Amygdala (tissue), 56 donors: Measurements from ENCODE around the gene PSMG2.
"Not testable (repeated sequence)": the region's sequence is repeated elsewhere in the genome, so short reads cannot be mapped to it uniquely, and the experiment has no call there.

Source experiments
- DNase-seq, 56 donors: peaks; one replicate each; lab custom pipeline; 2025; lab: John Stamatoyannopoulos, UW

Gene PSMG2

DNA sequence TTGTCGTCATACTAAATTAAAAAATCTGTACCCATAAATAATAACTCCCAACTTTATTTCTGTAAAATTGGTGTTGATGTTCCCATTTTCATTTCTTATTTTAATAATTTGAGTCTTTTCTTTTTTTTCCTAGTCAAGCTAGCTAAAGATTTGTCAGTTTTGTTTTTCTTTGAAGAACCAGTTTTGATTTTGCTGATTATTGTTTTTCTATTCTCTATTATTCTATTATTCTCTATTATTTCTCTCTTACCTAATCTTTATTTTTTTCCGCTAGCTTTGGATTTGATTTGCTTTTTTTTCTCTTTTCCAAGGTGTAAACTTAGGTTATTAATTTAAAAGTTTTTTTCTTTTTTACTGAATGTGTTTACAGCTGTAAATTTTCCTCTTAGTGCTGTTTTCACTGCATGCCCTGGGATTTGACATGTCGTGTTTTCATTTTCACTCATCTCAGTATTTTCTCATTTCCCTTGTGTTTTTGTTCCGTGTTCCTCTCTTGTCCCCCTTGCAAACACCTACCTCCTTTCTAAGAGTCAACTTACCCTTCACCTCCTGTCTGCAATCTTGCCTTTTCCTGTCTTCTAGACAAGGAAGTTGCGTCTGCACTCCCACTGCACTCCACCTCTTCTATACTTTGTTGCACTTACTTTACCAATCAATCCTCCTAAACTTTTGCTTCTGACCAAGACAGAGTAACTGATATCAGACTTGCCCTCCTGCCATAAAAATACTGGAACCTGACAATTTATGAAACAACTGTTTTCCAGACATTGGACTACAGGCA is 18.8 kb downstream of the PSMG2 start:
- no peak for DNase-seq

DNA sequence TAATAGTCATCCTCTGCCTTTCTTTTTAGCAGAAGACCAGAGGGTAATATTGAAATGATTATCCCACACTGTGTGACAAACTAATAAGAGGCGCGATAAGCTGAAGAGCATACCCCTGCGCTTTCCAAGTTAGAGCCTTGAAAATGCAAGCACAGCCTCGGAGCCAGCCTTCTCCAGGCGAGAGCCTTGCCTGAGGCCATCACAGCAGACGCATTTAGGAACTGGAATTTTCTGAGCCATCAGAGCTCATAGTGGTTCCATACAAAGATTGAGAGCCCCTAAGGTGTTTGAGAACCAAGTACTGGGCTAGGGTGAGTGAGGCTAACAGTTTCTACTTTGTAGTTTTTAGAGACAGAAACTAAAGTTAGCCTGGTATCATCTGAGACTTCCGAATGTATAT is 19.9 kb downstream of the PSMG2 start:
- no peak for DNase-seq

DNA sequence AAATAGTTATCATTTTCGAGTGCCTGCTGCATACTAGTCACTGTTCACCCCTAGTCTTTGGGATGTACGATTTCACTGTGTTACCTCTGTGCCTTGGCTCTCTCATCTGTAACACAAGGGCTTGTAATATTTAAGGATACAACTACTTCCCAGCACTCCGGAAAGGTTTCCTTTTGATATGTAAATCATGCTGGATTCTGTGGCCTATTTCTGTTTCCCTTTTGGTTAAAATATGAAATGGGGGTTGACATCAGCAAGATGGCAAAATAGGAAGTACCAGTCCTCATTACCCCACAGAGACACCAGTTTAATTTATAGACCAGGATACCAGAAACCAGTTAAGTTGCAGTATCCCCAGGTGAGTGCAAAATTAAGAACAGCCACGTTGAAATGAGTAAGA is 23.5 kb downstream of the PSMG2 start:
- no peak for DNase-seq

DNA sequence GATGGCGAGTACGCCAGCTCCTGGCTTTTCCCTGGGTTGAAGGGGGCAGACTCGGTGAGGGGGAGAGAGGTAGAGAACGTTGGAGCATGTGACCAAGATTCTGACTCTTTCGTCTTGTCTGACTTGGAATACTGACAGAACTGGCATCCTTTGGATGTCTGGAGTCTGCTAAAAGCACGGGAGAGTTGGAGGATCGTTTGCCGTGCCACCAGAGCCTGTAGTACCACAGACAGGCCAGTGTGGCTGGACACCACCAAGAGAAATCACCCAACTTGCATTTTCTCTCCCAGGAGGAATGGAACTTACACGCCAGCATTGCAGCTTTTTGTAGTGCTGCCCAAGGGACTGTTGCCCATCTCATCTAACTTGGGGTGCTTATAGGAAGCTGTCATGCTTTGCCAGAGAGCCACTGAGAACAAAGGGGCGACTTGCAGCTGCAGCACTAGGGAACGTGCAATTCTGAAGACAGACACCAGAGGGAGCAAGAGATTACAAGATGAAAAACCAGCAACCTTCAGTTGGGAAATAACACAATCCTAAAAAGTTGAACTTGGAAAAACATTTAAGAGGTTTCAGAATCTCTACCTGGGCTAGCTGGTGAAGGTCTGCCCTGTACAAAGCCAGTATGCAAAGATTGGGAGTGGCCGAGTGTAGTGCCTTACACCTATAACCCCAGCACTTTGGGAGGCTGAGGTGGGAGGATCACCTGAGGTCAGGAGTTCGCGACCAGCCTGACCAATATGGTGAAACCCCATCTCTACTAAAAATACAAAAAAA is 24.1 kb downstream of the PSMG2 start:
- DNase-seq = peak in 46 of 56 donors; percentile 7 to 83 (median 38)

DNA sequence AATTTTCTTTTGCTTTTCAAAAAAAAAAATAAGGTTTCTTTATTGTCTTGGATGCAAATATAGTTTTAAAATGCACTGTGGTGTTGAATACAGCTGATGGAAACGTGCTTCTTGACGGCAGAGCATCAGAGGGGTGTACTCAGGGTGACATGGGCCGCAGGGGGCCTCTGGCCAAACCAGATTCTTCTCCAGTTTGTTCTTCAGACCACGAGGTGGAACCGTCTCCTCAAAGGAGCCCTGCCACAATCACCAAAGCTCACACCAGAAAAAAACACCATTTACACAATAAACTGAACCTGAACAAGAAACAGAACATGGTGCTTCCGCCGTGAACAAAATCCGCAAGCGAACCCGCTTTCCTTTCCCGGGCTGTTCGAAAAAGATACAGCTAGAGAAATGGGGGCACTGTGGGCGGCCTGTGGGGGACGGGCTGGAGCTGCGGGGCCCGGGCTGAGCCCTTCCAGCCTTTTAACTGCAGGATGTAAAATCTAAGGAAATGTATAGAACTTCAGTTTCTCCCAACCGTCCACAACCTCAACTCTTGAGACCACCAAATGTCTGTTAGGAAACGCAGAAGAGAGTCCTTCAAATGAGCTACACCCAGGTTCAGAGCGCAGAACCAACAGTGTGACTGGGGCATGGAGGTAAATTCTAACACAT is 34.5 kb downstream of the PSMG2 start:
- DNase-seq = no peak

DNA sequence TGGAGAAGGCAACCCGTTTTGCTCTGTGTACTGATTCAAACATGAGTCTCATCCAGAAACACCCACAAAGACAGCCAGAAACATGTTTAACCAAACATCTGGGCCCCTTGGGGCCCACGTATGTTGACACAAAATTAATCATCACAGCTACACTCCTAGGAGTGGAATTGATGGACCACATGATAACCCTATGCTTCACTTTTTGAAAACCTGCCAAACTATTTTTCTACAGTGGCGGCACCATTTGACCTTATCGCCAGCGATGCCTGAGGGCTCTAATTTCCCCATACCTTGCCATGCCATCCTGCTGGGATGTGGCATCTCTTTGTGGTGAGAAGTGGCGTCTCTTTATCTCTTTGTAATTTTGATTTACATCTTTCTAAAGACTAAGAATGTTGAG is 38.5 kb downstream of the PSMG2 start:
- DNase-seq = no peak

DNA sequence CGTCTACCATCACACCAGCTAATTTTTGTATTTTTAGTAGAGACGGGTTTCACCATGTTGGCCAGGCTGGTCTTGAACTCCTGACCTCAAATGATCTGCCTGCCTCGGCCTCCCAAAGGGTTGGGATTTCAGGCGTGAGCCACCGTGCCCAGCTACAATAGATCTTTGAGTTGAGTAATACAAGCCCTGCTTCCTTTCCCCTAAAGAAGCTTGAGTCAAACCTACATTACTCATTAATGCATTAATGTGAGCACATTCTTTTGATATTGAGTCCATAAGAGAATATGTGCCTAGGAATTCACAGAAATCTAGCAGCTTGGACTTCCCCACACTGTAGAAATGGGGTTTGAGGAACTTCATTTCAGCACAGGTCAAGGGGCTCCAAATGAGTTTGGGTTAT is 39.6 kb downstream of the PSMG2 start:
- no peak for DNase-seq

DNA sequence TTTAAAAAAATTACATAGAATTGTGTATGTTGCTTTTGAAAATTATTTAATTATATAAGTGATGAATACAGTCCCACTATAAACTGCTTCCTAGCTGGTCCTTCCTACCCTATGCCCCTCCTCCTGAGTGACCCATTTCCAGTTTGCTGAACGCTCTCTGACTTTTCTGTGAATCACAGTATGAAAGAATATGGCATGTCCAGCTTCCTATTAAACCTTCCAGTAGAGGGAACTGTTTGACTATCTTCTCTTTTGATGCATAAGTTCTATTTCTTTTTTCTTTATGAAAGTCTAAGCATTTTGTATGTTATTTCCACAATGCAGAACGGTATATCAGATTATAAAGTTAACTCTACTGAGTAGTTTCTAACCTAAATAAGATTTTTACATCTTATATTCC is 41.3 kb downstream of the PSMG2 start:
- no peak for DNase-seq

DNA sequence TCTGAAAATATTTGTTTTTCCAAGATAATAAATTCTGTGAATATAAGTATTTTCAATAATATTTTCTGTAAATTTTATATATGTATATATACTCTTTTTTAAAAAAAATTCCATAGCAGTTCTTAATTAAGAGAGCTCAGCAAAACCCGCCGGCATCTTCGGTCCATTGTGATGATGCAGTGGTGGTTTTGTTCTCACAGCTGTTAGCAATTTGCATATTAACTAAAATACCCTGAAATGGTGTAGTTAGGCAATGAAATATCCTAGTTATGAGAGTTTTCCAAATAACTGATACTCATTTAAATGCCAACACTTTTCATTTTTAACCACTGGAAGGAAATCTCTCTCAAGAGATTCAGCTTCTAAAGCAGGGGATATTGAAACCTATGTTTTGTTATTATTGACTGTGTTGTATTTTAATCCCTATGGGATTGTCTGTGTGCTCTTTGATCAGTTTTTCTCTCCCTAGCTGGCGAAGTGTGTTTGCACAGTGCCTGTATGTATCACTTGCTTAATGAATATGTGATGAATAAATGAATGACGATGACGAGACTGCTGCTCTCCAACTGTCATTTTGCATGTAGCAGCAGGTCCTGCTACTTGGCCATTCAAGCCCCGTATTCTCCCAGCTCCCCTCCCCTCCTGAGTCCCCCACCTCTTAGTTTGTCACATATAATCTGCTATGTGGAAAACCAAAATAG is 42.4 kb downstream of the PSMG2 start:
- no peak for DNase-seq

DNA sequence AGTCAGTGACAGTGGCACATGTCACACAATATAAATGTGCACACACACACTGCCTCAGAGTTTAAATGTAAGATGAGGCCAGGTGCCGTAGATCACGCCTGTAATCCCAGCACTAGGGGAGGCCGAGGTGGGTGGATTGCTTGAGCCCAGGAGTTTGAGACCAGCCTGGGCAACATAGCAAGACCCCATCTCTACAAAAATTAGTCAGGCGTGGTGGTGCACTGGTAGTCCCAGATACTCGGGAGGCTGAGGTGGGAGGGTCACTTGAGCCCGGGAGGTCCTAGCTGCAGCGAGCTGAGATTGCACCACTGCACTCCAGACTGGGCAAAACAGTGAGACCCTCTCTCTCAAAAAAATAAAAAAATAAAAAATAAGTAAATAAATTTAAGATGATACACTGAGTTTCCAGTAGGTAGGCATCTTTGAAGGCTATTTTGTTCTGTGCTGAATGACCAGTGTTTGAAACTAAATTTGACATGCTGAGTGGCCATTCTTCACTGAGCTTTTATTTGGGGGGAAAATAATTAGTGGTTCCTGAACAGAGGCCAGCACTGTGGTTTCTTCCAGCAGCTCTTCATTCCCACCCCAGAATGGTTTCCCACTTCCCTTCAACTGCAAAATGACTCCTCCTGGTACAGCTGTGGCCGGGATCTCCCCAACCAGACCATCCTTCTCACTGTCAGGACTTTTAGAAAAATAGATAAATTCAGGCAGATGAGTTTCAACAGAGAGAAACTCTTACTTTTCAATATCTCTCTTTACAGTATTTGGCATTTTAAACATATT is 44.9 kb downstream of the PSMG2 start:
- no peak for DNase-seq

DNA sequence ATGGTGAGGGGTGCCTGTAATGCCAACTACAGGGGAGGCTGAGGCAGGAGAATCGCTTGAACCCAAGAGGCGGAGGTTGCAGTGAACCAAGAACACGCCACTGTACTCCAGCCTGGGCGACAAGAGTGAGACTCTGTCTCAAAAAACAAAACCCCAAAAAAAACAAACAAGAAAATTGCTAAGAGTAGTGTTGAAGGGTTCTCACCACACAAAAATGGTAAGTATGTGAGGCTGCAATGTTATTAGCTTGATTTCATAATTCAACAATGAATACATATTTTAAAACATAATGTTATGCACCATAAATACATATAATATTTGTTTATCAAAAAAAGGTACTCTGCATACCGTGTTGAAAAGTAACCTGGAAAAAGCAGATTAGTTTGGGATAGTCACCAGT is 45.8 kb downstream of the PSMG2 start:
- DNase-seq = no peak

DNA sequence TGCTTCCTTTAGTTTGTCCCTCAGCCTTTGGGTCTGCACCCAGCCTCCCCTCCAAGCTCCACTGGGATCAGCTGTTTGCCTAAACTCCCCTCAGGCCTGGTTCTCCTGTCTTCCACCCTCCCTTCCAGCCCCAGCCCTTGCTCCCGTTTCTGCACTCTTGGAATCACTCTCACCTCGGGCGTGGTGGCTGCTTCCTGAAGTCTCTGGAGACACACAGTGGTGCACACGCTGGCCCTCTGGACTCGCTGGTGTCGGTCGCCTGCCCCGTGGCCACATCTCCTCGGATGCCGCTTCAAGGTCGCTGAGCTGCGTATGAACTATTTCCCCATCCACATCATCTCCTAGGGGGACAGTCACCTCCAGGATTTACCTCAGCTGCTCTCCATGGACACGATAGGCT is 46.3 kb downstream of the PSMG2 start:
- no peak for DNase-seq

DNA sequence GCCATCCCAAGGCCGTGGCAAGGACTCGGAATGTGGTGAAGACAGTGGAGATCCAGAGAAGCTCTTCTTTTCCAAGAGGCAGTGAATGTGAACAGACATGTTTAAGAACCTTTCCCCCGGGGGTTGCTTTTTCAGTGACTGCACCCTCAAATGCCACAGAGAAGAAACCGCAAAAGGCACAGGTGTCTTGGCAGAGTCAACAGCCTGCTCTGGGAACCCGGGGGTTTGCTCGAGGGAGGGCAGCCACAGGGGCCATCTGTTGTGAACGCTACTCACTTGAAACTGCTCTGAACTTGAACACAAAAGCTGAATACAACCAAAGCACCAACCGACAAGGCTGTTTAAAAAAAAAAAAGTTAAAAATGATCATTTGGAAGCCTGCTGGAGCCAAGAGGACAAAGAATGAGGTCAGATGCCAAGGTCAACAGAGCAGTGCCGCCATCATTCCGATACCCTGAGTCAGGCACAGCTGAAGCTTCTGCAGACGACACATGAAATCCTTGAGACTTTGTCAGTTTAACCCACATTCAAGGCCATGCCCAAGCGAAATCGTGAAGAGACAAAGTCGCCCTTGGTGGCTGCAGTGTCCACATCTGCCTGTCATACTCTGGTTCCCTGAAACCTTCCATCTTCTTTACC is 47.4 kb downstream of the PSMG2 start:
- DNase-seq = no peak

DNA sequence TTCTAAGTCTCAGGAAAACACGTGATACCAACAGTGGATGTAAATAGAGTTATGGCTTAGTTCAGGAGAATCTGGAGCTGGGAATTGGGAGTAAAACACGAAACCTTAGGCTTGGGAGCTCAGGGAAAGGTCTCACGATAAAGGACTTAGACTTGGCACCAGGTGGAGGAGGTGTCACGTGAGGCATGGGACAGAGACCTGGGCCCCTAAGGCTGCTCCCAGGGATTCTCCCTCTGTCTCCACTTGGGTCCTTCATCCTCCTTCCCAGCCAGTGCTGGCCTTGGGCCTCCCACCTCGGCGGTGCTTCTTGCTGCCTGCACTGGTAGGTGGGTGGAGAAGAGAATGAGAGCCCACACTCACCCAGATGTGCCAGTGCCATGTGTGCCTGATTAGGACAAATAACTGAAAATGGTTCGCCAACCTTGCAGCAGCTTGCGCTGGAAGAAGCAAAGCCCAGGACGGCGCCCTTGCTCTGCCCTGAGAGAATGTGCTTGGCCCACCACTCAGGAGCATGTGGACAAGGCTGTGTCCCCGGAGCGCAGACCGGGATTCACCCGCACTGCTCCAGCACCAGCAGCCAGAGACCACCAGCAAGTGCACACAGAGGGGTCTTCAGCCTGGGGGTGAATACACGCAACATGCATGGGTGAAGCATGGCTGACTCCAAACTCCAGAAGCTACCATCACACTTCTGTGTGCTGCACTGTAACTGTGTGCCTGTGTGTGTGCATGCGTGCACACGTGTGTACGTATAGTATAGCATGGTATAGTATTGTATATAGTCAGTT is 48.1 kb downstream of the PSMG2 start:
- DNase-seq = no peak

DNA sequence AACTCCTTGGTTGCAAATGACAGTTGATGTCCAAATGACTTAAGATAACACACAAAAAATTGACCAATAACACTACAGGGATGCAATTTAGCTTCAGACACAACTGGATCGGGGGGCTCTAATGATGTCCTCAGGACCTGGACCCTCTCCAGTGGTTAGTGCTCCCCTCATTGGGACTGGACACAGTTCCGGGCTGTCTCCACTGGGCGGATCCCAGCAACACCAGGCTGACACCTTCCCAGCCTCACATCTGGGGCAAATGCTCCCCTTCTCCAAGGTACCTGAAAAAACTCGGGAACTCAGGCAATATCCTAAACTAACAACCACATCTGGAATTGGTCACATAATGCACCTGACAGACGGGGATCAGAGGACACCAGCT is 48.7 kb downstream of the PSMG2 start:
- DNase-seq = no peak

DNA sequence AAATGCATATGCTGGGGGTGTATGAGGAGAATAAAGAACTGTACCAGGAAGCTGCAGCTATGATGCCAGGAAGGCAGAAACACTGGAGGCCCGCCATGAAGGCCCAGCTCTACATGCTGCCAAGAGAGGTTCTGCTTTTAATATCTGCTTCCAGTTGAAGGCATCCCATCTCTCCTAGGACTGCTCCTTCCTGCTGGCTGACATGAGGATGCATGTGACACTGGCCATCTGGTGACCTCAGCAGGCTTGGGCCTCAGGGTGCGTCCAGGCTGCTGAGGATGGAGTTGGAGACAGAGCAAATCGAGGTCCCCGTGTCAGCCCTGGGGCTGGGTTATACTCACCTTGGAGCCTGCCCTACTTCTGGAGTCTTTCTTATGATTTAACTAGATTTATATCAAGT is 49.0 kb downstream of the PSMG2 start:
- DNase-seq = no peak

DNA sequence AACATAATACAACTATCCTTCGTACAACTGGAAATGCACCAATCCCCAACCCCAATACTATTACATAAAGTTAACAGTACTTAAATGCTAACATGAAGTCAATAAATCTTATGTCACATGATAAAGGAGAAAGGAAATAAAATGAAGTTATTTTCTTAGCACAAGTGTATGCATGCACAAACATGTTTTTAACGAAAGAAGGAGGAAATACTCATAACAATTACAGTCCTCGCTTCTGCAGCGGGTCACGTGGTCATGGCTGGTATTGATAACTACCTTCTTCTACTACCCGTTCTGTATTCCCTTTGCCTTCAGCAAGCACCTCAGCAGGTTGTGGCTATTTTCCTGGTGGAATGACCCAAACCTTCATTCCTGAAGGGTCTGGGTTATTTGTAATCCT is 51.7 kb downstream of the PSMG2 start:
- DNase-seq = no peak

DNA sequence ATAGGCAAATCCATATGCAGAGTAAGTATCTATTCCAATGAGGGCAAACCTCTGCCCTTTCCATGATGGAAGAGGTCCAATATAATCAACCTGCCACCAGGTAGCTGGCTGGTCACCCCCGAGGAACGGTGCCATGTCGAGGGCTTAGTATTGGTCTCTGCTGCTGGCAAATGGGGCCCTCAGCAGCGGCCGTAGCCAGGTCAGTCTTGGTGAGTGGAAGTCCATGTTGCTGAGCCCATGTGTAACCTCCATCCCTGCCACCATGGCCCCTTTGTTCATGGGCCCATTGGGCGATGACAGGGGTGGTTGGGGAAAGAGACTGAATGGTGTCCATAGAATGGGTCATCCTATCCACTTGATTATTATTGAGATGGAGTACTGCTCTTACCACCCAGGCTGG is 52.8 kb downstream of the PSMG2 start:
- not testable (repeated sequence) for DNase-seq
